Hypothalamus (tissue), 51 donors: ENCODE results near the gene LZTR1.
"Not testable (repeated sequence)": the region's sequence is repeated elsewhere in the genome, so short reads cannot be mapped to it uniquely, and the experiment has no call there.

Experiments
- DNase-seq, 51 donors: peaks; one replicate each; lab custom pipeline; 2025; lab: John Stamatoyannopoulos, UW

LZTR1 gene

GRCh38 chr22:21030032-21030431 lies 47.9 kb downstream of the LZTR1 start:
- DNase-seq = no peak

GRCh38 chr22:21030621-21031544 lies 48.8 kb downstream of the LZTR1 start:
- no peak for DNase-seq

DNA sequence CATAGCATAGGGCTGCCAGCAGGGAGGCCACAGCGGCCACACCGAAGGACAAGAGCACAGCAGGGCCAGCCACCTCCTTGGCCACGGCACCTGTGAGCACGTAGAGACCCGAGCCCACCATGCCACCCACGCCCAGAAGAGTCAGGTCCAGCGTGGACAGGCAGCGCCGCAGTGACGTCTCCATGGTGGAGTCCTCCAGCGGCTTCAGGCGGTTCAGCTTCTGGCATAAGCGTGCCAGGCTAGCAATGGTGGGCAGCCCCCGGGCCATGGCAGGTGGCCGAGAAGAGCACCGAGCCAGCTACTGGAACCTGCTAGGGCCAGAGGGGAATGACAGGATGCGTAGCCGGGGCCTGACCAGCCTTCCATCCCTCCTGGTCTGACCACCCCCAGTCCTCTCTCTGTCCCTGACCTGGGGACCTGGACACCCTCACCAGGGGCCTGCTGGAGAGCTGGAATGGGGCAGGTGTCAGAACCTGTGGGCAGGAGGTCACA lies 49.5 kb downstream of the LZTR1 start:
- no peak for DNase-seq

GRCh38 chr22:21032037-21032867 lies 50.2 kb downstream of the LZTR1 start, which contains the start of gene SLC7A4:
SLC7A4 (minus strand) TSS chr22:21032561; CDS start chr22:21031812, 749 bp downstream.
- DNase-seq = peak in 8 of 51 donors; percentile 9 to 34 (median 16)

GRCh38 chr22:21032868-21033688 lies 51.0 kb downstream of the LZTR1 start:
- DNase-seq = no peak

DNA sequence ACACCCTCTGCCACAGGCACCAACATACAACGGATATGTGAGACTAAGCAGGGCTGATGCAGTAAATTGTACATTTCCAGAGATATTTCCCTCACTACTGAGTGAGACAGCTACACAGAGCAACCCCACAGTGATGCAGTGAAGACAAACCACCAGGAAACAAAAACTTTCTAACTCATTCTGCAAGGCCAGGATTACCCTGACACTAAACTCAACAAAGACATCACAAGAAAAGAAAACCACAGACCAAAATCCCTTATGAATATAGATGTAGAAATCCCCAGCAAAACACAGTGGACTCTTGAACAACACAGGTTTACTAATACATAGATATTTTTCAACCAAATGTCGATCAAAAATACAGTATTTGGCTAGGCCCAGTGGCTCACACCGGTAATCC lies 51.8 kb downstream of the LZTR1 start:
- DNase-seq = no peak

DNA sequence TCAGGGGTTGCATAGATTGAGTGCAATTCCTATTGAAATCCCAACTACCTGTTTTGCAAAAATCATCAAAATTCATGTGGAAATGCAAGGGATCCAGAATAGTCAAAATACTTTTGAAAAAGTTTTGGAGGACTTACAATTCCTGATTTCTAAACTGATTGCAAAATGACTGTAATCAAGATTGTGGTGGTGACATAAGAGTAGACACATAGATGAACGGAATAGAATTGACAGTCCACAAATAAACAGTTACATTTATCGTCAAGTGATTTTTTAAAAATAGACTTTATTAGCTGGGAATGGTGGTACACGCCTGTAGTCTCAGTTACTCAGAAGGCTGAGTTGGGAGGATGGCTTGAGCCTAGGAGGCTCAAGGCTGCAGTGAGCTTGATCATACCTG lies 52.9 kb downstream of the LZTR1 start:
- no peak for DNase-seq

DNA sequence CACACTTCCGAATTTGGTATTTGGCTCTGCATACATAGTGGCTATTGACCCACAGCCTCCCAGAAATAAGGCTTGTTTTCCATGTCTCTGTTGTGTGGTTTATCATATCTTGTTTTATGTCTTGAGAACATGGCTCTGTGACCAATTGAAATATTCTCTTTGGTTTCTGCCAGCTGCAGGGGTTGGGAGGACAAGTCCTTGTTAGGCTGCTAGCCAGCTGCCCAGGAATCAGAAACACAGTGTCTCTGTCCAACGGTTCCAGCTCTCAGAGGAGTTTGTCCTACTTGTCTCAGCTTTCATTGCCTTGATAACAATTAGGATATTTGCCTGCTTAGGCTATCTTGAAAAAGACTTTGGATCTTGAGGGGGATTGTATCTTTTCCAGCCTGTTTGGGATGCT lies 56.3 kb downstream of the LZTR1 start:
- no peak for DNase-seq

GRCh38 chr22:21039158-21039557 lies 57.1 kb downstream of the LZTR1 start:
- not testable (repeated sequence) for DNase-seq

DNA sequence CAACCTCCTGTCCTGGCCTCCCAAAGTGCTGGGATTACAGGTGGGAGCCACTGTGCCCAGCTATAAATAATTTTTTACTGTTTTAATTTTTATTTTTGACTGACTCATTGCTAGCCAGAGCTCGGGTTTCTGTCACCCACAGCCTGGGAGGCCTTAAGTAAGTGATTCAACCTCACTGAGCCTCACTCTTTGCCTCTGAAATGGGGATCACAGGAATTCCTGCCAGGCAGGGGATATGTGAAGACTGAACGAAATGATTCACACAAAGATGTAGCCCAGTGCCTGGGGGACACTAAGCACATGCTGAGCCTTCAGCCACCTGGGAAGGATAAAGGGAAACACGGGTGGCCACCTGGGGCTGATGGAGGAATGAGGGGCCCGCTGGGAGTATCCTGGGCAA lies 59.8 kb downstream of the LZTR1 start:
- DNase-seq = no peak

GRCh38 chr22:21042978-21043859 lies 61.1 kb downstream of the LZTR1 start:
- no peak for DNase-seq

- no peak for DNase-seq
Observed at GRCh38 chr22:21043860-21044535, 61.9 kb downstream of the LZTR1 start.

- DNase-seq = peak in 13 of 51 donors; percentile 8 to 54 (median 18)
Observed at GRCh38 chr22:21044931-21045584, 63.0 kb downstream of the LZTR1 start.

- DNase-seq = peak; percentile 32 to 91 (median 80)
Observed at GRCh38 chr22:21045585-21046294, 63.6 kb downstream of the LZTR1 start, which contains the start of gene LRRC74B. LRRC74B (plus strand) TSS chr22:21045946; CDS start chr22:21045987, 41 bp downstream.

GRCh38 chr22:21047035-21047661 lies 65.1 kb downstream of the LZTR1 start:
- no peak for DNase-seq

DNA sequence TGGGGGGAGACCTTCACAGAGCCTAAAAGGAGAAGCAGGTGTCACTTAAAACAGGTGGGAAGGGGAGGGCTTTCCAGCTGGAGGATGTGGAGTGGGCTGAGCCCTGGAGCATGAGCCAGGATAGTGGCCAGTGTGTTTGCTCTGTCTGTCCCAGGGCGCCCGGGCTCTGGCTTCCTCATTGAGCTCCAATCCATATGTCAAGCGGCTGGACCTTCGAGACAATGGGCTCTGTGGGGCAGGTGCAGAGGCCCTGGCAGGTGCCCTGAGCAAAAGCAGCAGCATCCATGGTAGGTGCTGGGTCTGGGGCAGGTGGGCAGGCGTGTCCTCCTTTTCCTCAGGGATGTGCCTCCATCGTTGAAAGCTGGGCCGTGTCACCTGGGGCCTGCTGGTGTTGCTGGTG lies 65.6 kb downstream of the LZTR1 start:
- no peak for DNase-seq

DNA sequence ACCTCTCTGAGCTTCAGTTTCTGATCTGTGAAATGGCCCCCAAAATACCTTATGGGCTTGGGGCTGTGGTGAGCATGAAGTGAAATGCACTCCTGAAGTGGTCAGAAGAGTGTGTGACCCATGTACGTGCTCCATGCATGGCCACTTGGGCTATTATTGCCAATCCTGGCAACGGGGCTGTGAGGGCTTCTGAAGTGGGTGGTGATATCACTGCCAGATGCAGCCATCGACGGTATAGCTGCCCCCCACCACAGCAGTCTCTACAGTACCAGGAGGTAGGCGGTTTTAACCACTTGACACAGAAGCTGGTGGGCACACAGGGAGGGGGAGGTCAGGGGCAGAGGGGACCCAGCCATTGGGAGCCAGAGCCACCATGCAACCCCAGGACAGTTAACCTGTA lies 66.4 kb downstream of the LZTR1 start:
- DNase-seq = not testable (repeated sequence)
